ENCODE results near the gene ACKR4. TPM values are rescaled to one million over a fixed set of nuclear protein-coding genes. Genes with fewer than 3 reads are reported as not detected.
A peak's percentile ranks its signal among the peaks of the same experiment; 100 is the strongest.
"Not testable (repeated sequence)": the region's sequence is repeated elsewhere in the genome, so short reads cannot be mapped to it uniquely, and the experiment has no call there.

Gene ACKR4
- total RNA-seq, 1 experiment from 2014 or later: not detected

GRCh38 chr3:132637590-132637989 is 40.5 kb downstream of the ACKR4 start:
- BruUV-seq (replicated peaks): no TSS peak
- no peaks in the 10 kb centered on the region for H3F3A ChIP-seq (ENCODE audit: low read length, unreplicated experiment)
- no peaks in the 10 kb centered on the region for H3K79me2 ChIP-seq (ENCODE audit: low read length)
- H3K27me3 ChIP-seq (ENCODE audit: low read length): no peaks in the 10 kb centered on the region
- H3K27ac ChIP-seq (ENCODE audit: low read length): no peak overlapping the region; the same call in 1 of the 2 replicates
- CTCF ChIA-PET: no interaction called here
- POLR2A ChIA-PET (ENCODE audit: unreplicated experiment): no interaction called here
- intact Hi-C loops (cut with micrococcal nuclease): loop anchor here (2.0 kb wide), 1 partner anchor 95 kb away; no protein-coding TSS in a partner anchor
- H3K4me3 ChIP-seq (ENCODE audit: low read length): no peak overlapping the region
- no peak overlapping the region for H2AFZ ChIP-seq (ENCODE audit: low read length)
- DNase-seq (peak; percentile 51), ATAC-seq (peak; percentile 78)
- TF ChIP-seq CTCF (conservative IDR thresholded peaks at IDR 0.05; ENCODE audit: low read depth, low read length): no peak
- no peaks in the 10 kb centered on the region for H3K36me3 ChIP-seq (ENCODE audit: low read depth, low read length)
- H3K9me2 ChIP-seq (replicated peaks; ENCODE audit: low read length): no peaks in the 10 kb centered on the region
- no peaks in the 10 kb centered on the region for H3K9me3 ChIP-seq (ENCODE audit: low read length)
- H4K20me1 ChIP-seq (ENCODE audit: low read length): no peaks in the 10 kb centered on the region
- H3K4me1 ChIP-seq (ENCODE audit: insufficient read depth, low read length): peaks cover 13% of the 10 kb centered on the region
- no peak overlapping the region for H3K9ac ChIP-seq (ENCODE audit: low read length)
- peak overlapping the region; percentile 10; the same call in 1 of the 2 replicates for H3K4me2 ChIP-seq (ENCODE audit: low read length)

- Histone ChIP-seq H3K36me3 (ENCODE audit: low read depth, low read length) (no peaks in the 10 kb centered on the region), H3K4me1 (ENCODE audit: insufficient read depth, low read length) (peaks cover 13% of the 10 kb centered on the region), H3K27ac (ENCODE audit: low read length) (no peak overlapping the region), H3F3A (ENCODE audit: low read length, unreplicated experiment) (no peaks in the 10 kb centered on the region), H4K20me1 (ENCODE audit: low read length) (no peaks in the 10 kb centered on the region), H3K79me2 (ENCODE audit: low read length) (no peaks in the 10 kb centered on the region), H3K4me2 (ENCODE audit: low read length) (no peak overlapping the region), H3K9ac (ENCODE audit: low read length) (no peak overlapping the region), H2AFZ (ENCODE audit: low read length) (no peak overlapping the region), H3K9me2 (replicated peaks; ENCODE audit: low read length) (no peaks in the 10 kb centered on the region), H3K9me3 (ENCODE audit: low read length) (no peaks in the 10 kb centered on the region), H3K27me3 (ENCODE audit: low read length) (no peaks in the 10 kb centered on the region), H3K4me3 (ENCODE audit: low read length) (no peak overlapping the region)
- TF ChIP-seq CTCF (conservative IDR thresholded peaks at IDR 0.05; ENCODE audit: low read depth, low read length): no peak
- TF ChIP-seq EZH2phosphoT487 (IDR thresholded peaks at IDR 0.05; ENCODE audit: borderline replicate concordance, low read length): no peak
- no peak for TF ChIP-seq EZH2 (IDR thresholded peaks at IDR 0.05; ENCODE audit: low read length, unreplicated experiment)
- BruUV-seq (replicated peaks): no TSS peak
- no peak for DNase-seq
- ChIA-PET POLR2A (ENCODE audit: unreplicated experiment) (no interaction called here), CTCF (interaction anchor here (0.6 kb wide), 3 partner anchors 193 to 744 kb away, joined by 3 to 4 read pairs (median 3); no protein-coding TSS in a partner anchor)
- no peak for ATAC-seq
- intact Hi-C loops (cut with micrococcal nuclease): no loop called here
These were observed 41.6 kb downstream of the ACKR4 start for GRCh38 chr3:132638706-132639105.

GRCh38 chr3:132641427-132641826 is 44.4 kb downstream of the ACKR4 start:
- intact Hi-C loops (cut with micrococcal nuclease): loop anchor here (5.0 kb wide), 1 partner anchor 289 kb away; no protein-coding TSS in a partner anchor
- POLR2A ChIA-PET (ENCODE audit: unreplicated experiment); BruUV-seq (replicated peaks); H3K36me3 ChIP-seq (ENCODE audit: low read depth, low read length); H2AFZ ChIP-seq (ENCODE audit: low read length); H3K27ac ChIP-seq (ENCODE audit: low read length); H3K9me3 ChIP-seq (ENCODE audit: low read length); H3K4me2 ChIP-seq (ENCODE audit: low read length); H3F3A ChIP-seq (ENCODE audit: low read length, unreplicated experiment); DNase-seq; H3K79me2 ChIP-seq (ENCODE audit: low read length); H3K4me3 ChIP-seq (ENCODE audit: low read length); ATAC-seq; H3K27me3 ChIP-seq (ENCODE audit: low read length); H3K9ac ChIP-seq (ENCODE audit: low read length); H3K9me2 ChIP-seq (replicated peaks; ENCODE audit: low read length); H4K20me1 ChIP-seq (ENCODE audit: low read length): not testable (repeated sequence)
- CTCF ChIA-PET: interaction anchor here (1.5 kb wide), 1 partner anchor 106 kb away, joined by 10 read pairs; no protein-coding TSS in a partner anchor
- H3K4me1 ChIP-seq (ENCODE audit: insufficient read depth, low read length): peaks cover 21% of the 10 kb centered on the region
